Caco-2 (cell line): ENCODE results near the gene NINJ2. TPM values are rescaled to one million over a fixed set of nuclear protein-coding genes. Genes with fewer than 3 reads are reported as not detected.

Source experiments
- BruUV-seq: library from RNA; stranded (reverse); fragments of 400-500 nt; replicated peaks from 2 replicates; lab custom pipeline; 2021; lab: Mats Ljungman, UMichigan
- CTCF ChIA-PET: fragments of 300-600 bp; sonication (Branson Sonifier 250); formaldehyde crosslinking; loops from one replicate; lab custom pipeline; 2022; ENCODE audit warnings: antibody characterized with exemption; lab: Charles Lee
- POLR2A ChIA-PET: fragments of 300-600 bp; sonication (Branson Sonifier 250); formaldehyde crosslinking; loops from one replicate; lab custom pipeline; 2022; ENCODE audit warnings: antibody characterized with exemption; lab: Charles Lee
- DNase-seq, 2 experiments: peaks; one replicate each; pipeline versions ENCODE4 v3.0.0 to v3.0.0-alpha.2; 2020 to 2022
- H3K27me3 ChIP-seq: replicated peaks from 2 replicates; pipeline ENCODE4 v1.6.0; 2011; ENCODE audit warnings: low read length; ENCODE audit not compliant: control insufficient read depth, insufficient read depth
- H3K36me3 ChIP-seq: 2 replicates; pipeline ENCODE4 v1.5.1; 2011; ENCODE audit warnings: low read length; ENCODE audit not compliant: control insufficient read depth, insufficient read depth
- H3K4me1 ChIP-seq: fragments of 250-450 bp; sonication (Bioruptor Pico); 2 replicates; pipeline ENCODE4 v1.5.1; 2020; ENCODE audit warnings: mild to moderate bottlenecking
- H3K4me3 ChIP-seq: 2 replicates; pipeline ENCODE4 v1.5.1; 2011; ENCODE audit warnings: low read depth, mild to moderate bottlenecking, control low read depth, low read length
- H3K9me3 ChIP-seq: fragments of 250-450 bp; sonication (Bioruptor Pico); 2 replicates; pipeline ENCODE4 v1.5.1; 2020; ENCODE audit warnings: mild to moderate bottlenecking, moderate library complexity
- H3K27ac Mint-ChIP-seq: one replicate; pipeline ENCODE4 v1.8.0; 2022; ENCODE audit warnings: mixed read lengths; ENCODE audit not compliant: unreplicated experiment
- H3K27me3 Mint-ChIP-seq: one replicate; pipeline ENCODE4 v1.8.0; 2022; ENCODE audit warnings: mixed read lengths; ENCODE audit not compliant: insufficient read depth, unreplicated experiment
- H3K36me3 Mint-ChIP-seq: one replicate; pipeline ENCODE4 v1.8.0; 2022; ENCODE audit warnings: mild to moderate bottlenecking, mixed read lengths; ENCODE audit not compliant: insufficient read depth, unreplicated experiment
- H3K4me1 Mint-ChIP-seq: one replicate; pipeline ENCODE4 v1.8.0; 2022; ENCODE audit warnings: low read depth, mixed read lengths; ENCODE audit not compliant: unreplicated experiment
- H3K4me3 Mint-ChIP-seq: one replicate; pipeline ENCODE4 v1.8.0; 2022; ENCODE audit warnings: mild to moderate bottlenecking, moderate library complexity, mixed read lengths; ENCODE audit not compliant: unreplicated experiment
- H3K9me3 Mint-ChIP-seq: one replicate; pipeline ENCODE4 v1.8.0; 2022; ENCODE audit warnings: mixed read lengths; ENCODE audit not compliant: unreplicated experiment
- CTCF ChIP-seq, 2 experiments: fragments of 200-600 bp in 1 of 2; IDR thresholded peaks; 1 replicate in 1 of 2; 2 replicates in 1 of 2; pipeline versions ENCODE4 v1.5.1 to v1.8.0; 2011 to 2022; ENCODE audit warnings: antibody characterized with exemption in 1 of 2, control low read depth in 1 of 2, inconsistent platforms in 1 of 2, low read depth in 1 of 2, low read length in 1 of 2, mild to moderate bottlenecking in 1 of 2, moderate library complexity in 1 of 2; ENCODE audit not compliant: insufficient read depth in 1 of 2, severe bottlenecking in 1 of 2, unreplicated experiment in 1 of 2
- intact Hi-C: fragments of 100-400 bp; cut with micrococcal nuclease; formaldehyde crosslinking; loops from one replicate; pipeline ENCODE4 v1.10.0; 2022; ENCODE audit not compliant: unreplicated experiment
- total RNA-seq: library from RNA; stranded (reverse); gene quantifications from 2 replicates; pipeline ENCODE4 v1.2.3, GENCODE V29; 2022

NINJ2 gene
- total RNA-seq, 1 experiment from 2014 or later, result 7.0 TPM

- TF ChIP-seq CTCF (IDR thresholded peaks at IDR 0.05; ENCODE audit: insufficient read depth in 1 of 2, low read depth in 1 of 2, low read length in 1 of 2, severe bottlenecking in 1 of 2, unreplicated experiment in 1 of 2), result peak in 1 of 2 experiments; percentile 9
- ChIA-PET CTCF (interaction anchor here (1.0 to 2.1 kb wide), 2 partner anchors 37 to 101 kb away, joined by 3 to 10 read pairs; partner anchors contain the start of gene WNK1), POLR2A (no interaction called here)
- Mint-ChIP-seq H3K27ac (no peak overlapping the region), H3K4me1 (peaks cover under 1% of the 10 kb centered on the region), H3K4me3 (no peak overlapping the region), H3K27me3 (peaks cover 3% of the 10 kb centered on the region), H3K36me3 (no peaks in the 10 kb centered on the region), H3K9me3 (no peaks in the 10 kb centered on the region)
- Histone ChIP-seq H3K9me3 (no peaks in the 10 kb centered on the region), H3K36me3 (no peaks in the 10 kb centered on the region), H3K4me1 (peaks cover under 1% of the 10 kb centered on the region; the same call in 1 of the 2 replicates), H3K4me3 (no peak overlapping the region), H3K27me3 (no peaks in the 10 kb centered on the region)
- BruUV-seq, result no TSS peak
- intact Hi-C loops, result loop anchor here (2.0 kb wide), 1 partner anchor 100 kb away; no protein-coding TSS in a partner anchor
- DNase-seq, result no peak
These were observed 12.3 kb downstream of the NINJ2 start for GRCh38 chr12:650983-651382.

- intact Hi-C loops, result no loop called here
- ChIA-PET CTCF (interaction anchor here (1.3 kb wide), 1 partner anchor 72 kb away, joined by 3 read pairs; no protein-coding TSS in a partner anchor), POLR2A (interaction anchor here (0.5 kb wide), 1 partner anchor 166 kb away, joined by 4 read pairs; no protein-coding TSS in a partner anchor)
- no peaks in the 10 kb centered on the region for H3K9me3 ChIP-seq
- TF ChIP-seq CTCF (IDR thresholded peaks at IDR 0.05; ENCODE audit: insufficient read depth in 1 of 2, low read depth in 1 of 2, low read length in 1 of 2, severe bottlenecking in 1 of 2, unreplicated experiment in 1 of 2), result no peak
- no peaks in the 10 kb centered on the region for H3K27me3 ChIP-seq
- Mint-ChIP-seq H3K27ac (no peak overlapping the region), H3K4me1 (peaks cover 25% of the 10 kb centered on the region), H3K9me3 (no peaks in the 10 kb centered on the region), H3K27me3 (no peaks in the 10 kb centered on the region), H3K4me3 (no peak overlapping the region), H3K36me3 (peaks cover 8% of the 10 kb centered on the region)
- no TSS peak for BruUV-seq
- H3K36me3 ChIP-seq, result no peaks in the 10 kb centered on the region
- DNase-seq, result no peak
- H3K4me3 ChIP-seq, result no peak overlapping the region
- H3K4me1 ChIP-seq, result peaks cover 13% of the 10 kb centered on the region
These were observed 15.7 kb downstream of the NINJ2 start for GRCh38 chr12:647385-648085.

- peaks cover 20% of the 10 kb centered on the region for H3K4me1 ChIP-seq
- no peak overlapping the region for H3K27ac Mint-ChIP-seq
- no peaks in the 10 kb centered on the region for H3K9me3 ChIP-seq
- H3K27me3 Mint-ChIP-seq, result no peaks in the 10 kb centered on the region
- H3K9me3 Mint-ChIP-seq, result no peaks in the 10 kb centered on the region
- BruUV-seq, result no TSS peak
- DNase-seq, result no peak
- H3K36me3 Mint-ChIP-seq, result peaks cover 8% of the 10 kb centered on the region
- TF ChIP-seq CTCF (IDR thresholded peaks at IDR 0.05; ENCODE audit: insufficient read depth in 1 of 2, low read depth in 1 of 2, low read length in 1 of 2, severe bottlenecking in 1 of 2, unreplicated experiment in 1 of 2), result no peak
- no peaks in the 10 kb centered on the region for H3K27me3 ChIP-seq
- ChIA-PET CTCF (interaction anchor here (1.3 kb wide), 1 partner anchor 105 kb away, joined by 3 read pairs; the partner anchor contains the start of gene WNK1), POLR2A (interaction anchor here (0.5 to 1.2 kb wide), 3 partner anchors 75 to 167 kb away, joined by 3 to 4 read pairs (median 3); no protein-coding TSS in a partner anchor)
- no peaks in the 10 kb centered on the region; the same call in 1 of the 2 replicates for H3K36me3 ChIP-seq
- H3K4me3 Mint-ChIP-seq, result no peak overlapping the region
- H3K4me1 Mint-ChIP-seq, result peaks cover 25% of the 10 kb centered on the region
- intact Hi-C loops, result no loop called here
- H3K4me3 ChIP-seq, result no peak overlapping the region
These were observed 16.5 kb downstream of the NINJ2 start for GRCh38 chr12:646442-647384.
